Sciatic nerve (tissue), 2 donors: ENCODE data around the gene MAGI1. TPM values are rescaled to one million over a fixed set of nuclear protein-coding genes. Genes with fewer than 3 reads are reported as not detected.
"Not testable (repeated sequence)": the region's sequence is repeated elsewhere in the genome, so short reads cannot be mapped to it uniquely, and the experiment has no call there.

Source experiments
- ATAC-seq: fragments of 200-7000 bp; cut with Tn5 transposase; one replicate; pipeline ENCODE4 v1.9.1; 2020; ENCODE audit warnings: mild to moderate bottlenecking, moderate library complexity
- DNase-seq: peaks from one replicate; pipeline ENCODE4 v3.0.0-alpha.2; 2020; ENCODE audit warnings: low spot score
- intact Hi-C: fragments of 100-400 bp; cut with DNase I; formaldehyde crosslinking; loops from one replicate; pipeline ENCODE4 v1.14.2; 2022
- total RNA-seq: library from RNA; stranded (reverse); fragmentation: NEBNext Ultra II Directional; extraction: Animal tissue kit (Norgen Biotek cat#: 25700); gene quantifications from one replicate; pipeline ENCODE4 v1.2.1, GENCODE V29; 2021
- donor health status: DM: no; HTN: no; CAD: no.
- donor health status: DM: no; HTN: no; CAD: no.

Gene MAGI1
- total RNA-seq, 1 donor from 2014 or later: 64.6 TPM

DNA sequence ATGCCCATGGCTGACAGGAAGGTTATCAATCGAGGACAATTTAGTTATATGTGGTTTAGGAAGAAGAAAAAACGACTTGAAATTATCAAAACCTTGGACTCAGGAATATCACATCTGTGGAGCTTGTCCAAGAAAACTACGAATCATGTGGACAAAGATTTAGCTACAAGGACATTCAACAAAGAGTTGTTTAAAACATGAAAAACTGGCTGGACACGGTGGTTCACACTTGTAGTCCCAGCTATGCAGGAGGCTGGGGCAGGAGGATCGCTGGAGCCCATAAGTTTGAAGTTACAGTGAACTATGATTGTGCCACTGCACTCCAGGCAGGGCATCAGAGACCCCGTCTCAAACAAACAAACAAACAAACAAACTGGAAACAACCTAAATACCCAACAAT lies 142.4 kb downstream of the MAGI1 start:
- ATAC-seq: no peak
- no peak for DNase-seq
- intact Hi-C loops: no loop called here

DNA sequence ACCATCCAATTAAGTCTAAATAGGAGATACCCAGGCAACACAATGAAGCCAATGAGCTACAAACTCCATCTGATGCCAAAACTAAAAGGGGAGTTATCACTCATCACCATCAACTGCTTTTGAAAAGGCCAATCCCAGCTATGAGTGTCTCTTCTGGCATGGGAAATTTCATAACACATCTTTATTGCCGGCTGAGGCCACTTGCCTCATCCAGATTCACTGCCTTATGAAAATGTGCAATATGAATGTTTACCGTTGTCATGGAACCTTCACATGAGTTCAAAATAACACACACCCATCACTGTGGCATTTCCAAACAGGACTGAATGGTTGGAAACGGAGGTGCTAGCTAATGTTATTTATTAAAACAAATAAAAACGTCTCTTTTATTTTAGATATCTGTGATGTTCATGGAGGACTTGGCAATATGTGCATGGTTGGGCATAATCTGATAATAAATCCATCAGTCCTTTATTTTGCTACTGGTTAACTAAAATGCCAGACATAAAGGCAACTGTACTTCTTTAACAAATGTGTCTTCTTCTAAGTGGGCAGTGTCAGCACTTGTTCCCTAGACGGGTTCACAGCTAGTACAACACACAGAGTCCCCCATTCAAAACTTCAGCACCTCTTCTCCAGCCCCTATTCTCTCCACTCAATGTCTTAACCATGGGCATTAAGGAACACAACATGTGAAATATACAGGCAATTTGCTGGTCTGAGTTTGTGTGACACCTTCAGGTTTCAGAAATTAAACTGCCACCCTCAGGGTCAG lies 143.9 kb downstream of the MAGI1 start:
- intact Hi-C loops: no loop called here
- DNase-seq (no peak), ATAC-seq (no peak)

DNA sequence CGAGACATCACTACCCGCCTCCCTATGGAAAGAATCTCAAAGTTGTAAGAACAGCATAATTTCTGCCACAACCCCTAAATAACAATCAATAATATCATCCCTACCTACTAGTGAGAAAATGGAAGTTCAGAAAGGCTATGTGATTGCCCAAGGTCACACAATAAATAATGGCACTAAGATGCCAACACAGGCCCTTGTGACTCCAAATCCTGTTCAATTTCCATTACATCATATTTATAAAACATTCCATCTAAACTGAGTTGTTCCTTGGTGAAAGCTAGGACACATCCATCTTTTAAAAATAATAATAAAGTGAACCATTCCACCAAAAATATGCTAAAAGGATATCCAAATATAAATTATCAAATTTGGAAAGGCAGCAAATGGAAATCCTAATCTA lies 144.6 kb downstream of the MAGI1 start:
- intact Hi-C loops: no loop called here
- DNase-seq (no peak), ATAC-seq (no peak)

DNA sequence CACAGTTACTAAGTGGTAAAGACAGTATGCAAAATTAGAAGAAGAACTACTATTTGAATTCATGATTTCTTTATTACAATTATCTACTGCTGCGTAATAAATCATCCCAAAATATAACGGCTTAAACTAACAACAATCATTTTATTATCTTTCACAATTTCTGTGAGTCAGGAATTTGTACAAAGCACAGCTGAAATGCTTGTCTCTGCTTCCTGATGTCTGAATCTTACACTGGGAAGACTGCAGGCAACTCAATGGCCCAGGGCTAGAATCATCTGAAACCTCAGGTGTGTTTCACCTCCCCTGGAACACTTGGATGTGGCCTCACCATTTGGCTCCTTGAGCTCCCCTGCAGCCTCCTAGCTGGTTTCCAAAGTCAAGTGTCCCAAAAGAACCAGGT lies 145.1 kb downstream of the MAGI1 start:
- DNase-seq: no peak
- ATAC-seq: no peak
- intact Hi-C loops: no loop called here

DNA sequence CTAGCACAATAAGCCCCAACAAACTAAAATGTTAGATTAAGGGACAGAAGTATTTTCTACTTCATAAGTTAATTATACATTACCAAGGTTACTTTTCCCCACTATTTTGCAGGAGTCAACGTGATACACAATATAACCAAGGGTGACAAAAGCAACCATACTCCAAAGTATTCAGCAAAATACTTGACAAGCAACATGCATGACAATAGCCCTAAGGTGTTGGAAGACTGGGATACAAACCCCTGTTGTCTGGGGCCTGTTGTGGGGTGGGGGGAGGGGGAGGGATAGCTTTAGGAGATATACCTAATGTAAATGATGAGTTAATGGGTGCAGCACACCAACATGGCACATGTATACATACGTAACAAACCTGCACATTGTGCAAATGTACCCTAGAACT lies 147.2 kb downstream of the MAGI1 start:
- intact Hi-C loops, ATAC-seq, DNase-seq: not testable (repeated sequence)

DNA sequence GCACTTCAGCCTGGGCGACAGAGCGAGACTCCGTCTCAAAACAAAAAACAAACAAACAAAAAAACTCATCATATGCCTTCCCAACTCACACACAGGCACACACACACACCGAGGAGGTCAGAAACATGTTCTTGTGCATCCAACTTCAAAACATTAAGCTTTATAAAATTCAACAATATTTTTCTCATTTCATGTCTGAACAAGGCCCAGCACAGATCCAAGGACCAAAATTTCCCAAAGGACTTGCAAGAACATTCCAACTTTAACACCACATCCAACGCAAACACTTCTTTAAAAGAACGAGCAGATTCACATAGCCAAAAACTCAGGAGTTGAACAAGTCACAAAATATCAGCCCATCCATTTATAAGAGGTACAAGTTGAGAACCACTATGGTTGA lies 148.4 kb downstream of the MAGI1 start:
- ATAC-seq (peak; percentile 57), DNase-seq (no peak)
- intact Hi-C loops: no loop called here

DNA sequence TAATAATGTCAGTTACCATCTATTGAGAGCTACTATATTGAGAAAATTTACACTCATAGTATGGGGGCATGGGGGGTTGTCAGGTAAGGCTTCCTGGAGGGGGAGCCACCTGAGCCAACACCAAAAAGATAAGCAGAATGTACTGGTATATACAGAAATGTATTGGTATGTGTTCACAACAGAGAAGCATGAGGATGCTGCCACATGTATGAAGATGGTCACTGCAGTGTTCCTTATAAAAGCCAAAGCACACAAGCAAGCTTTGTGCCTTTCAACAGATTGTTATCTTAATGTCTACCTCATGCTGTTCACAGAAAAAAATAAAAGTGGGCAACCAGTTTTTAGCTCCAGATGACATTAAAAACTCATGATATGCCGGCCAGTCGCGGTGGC lies 149.0 kb downstream of the MAGI1 start:
- ATAC-seq (peak; percentile 62), DNase-seq (no peak)
- intact Hi-C loops: no loop called here

DNA sequence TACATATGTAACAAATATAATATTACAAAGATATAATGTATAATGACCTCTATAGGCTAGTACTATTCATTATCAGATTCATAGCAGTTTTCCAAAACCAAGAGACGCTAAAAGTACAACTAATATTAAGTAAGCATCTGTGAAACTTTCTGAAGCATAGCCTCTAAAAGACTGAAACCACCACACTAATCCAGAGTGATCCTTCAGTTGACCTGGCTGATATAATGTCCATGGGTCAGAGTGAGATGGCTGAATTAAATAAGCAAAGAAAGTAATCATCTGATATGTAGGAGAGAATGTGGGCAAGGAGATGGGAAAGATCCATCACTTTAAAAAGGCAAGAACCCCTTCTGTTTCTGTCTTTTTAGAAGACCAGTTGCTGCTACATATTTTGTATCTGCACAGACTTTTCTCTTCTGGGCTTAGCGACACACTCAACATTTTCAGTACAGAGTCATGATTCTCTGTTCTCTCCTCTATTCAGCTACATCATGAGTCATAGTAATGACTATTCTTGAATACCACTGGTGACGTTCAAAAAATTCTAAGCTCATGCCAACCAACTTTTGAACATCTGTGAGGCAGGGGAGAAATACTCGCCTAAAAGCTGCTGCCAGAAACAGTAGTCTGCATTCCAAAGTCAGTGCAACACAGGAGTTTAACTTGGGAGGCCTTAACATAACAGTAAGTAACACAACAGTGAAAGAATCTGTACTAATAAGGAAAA lies 149.6 kb downstream of the MAGI1 start:
- DNase-seq (no peak), ATAC-seq (peak; percentile 92)
- intact Hi-C loops: no loop called here

DNA sequence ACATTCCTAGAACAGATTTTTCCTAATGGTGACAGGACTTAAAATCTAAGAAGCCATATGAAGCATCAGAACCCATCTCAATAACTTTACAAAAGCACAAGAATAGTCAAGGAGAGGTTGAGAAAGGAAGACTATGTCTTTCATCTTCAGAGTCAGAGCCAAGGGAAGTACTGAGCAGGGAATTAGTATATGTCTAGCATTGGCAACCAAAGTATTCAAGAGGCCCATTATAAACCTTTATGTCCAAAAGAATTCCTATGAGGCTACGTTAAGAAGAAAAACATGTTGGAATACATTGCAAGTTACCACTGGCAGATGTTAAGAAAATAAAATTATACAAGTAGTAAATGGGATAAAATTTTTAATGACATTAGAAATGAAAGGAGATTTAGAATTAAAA lies 150.5 kb downstream of the MAGI1 start:
- intact Hi-C loops: no loop called here
- ATAC-seq: no peak
- DNase-seq: no peak

DNA sequence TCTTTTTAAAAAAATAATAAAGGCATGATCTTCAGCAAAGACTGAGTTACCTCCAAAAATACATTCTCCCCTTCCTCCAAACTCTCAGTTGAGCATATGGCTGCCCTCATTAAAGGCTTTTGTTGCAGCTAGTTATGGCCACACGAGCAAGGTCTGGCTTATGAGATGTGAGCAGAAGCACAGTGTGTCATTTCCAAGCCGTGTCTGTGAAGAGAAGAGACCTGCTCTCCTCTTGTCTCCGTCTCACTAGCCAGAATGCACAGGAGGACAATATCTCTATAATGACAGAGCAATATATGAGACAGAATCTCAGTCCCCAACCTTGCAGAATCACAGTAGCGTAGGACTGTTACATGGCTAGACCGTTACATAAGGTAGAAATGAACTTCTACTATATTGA lies 152.3 kb downstream of the MAGI1 start:
- intact Hi-C loops: no loop called here
- no peak for DNase-seq
- ATAC-seq: no peak

DNA sequence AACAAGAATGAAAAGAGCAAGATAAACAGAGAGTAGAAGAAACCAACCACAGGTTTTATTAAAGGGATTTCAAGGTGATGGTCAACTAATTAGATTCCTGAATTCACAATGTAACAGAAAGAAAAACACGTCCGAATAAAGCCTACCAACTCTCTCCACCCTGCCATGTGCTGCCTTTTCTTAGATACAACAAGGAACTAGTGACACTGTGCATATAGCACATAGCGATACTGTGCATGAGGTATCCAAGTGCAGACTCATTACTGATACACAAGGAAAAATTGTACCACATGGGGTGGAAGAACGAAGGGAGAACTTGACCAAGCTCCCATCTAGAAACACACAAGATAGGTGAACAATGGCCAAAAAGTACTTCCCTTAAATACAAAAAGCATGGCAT lies 154.6 kb downstream of the MAGI1 start:
- no peak for ATAC-seq
- no peak for DNase-seq
- intact Hi-C loops: no loop called here

DNA sequence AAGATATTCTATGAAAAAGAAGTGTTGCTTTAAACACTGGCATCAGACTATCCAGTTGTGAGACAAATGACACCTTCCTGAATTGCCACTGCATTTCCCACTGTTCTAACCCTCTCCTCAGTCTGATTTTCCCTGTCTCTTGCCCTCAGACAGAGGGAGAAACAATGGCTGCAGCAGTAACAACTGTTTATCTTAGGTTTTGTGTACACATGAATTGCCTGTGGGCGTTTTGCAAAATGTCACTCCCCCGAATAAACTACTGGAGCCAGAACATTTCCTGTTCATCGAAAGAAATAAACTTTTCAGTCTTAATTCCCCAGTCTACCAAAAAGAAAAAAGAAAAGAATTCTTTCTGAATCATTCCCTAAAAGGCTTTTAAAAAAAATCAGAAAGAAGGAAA lies 155.1 kb downstream of the MAGI1 start:
- no peak for ATAC-seq
- intact Hi-C loops: no loop called here
- no peak for DNase-seq

DNA sequence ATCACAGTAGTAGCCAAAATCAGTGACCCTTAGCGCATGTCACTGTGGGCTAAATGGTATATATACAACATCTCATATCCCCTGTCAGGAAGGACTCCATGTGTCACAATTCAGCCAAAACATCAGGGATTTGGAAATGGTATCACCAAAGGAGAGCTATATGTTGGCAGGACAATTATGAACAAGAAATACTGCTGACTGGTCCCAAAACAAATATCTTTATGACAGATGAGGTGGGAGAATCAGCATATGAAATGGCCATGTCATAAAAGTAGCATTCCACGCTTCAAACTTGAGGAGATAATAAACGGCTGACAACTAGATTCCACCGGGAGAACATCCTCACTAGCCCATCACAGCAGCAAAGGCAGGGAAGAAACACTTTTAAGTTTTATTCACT lies 158.4 kb downstream of the MAGI1 start:
- intact Hi-C loops: no loop called here
- DNase-seq (no peak), ATAC-seq (no peak)

DNA sequence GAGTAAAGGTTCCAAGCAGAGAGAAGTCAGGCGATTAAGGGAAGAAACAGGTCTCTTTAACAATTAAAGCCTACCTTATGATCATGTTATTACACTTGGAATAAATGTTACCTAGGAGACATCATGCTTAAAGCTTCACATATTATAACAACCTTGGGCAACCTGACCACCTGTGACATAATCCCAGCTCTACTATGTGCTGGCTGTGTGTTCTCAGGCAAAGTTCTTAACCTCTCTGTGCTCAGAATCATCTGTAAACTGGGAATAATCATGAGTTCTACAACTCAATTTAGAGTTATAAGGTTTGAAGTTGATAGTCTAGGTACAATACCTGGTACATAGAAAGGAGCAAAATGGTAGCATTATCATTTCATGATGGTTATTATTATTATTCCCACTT lies 159.3 kb downstream of the MAGI1 start:
- ATAC-seq (no peak), DNase-seq (no peak)
- intact Hi-C loops: no loop called here

DNA sequence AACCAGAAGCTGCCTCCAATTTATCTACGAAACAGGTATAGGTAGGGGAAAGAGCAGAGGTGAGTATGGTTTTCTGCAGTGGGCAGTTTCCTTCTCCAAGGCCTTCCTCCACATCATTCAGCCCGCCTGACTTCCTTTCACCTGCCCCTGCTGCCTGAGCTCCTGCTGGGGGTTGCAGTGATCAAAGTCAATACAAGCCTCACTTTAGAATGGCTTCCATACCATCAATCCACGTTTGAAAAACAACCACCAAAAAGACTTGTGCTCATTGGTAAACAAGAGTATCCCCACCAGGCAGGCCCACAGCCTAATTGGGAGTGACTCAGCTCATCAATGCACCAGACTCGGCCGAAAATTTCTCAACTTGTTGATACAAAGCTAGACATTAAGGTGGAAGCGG lies 159.9 kb downstream of the MAGI1 start:
- ATAC-seq: no peak
- intact Hi-C loops: no loop called here
- no peak for DNase-seq

DNA sequence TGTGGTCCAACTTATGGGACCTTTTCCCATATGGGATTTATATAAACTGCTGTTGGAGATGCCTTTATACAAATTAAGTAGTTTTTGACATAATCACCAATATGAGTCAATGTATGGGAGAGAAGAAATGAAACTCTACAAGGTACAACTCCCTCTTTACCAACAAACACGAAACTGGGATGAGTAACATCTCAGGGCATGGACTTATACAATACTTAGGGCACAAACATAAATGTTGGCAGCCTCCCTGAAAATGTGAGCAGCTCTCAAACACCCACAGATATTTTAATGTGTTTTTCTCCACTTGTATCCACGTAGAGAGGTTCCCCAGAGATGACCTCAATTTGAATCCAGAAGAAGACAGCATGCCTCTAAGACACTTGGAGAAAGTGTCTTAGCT lies 161.6 kb downstream of the MAGI1 start:
- ATAC-seq: no peak
- DNase-seq: no peak
- intact Hi-C loops: no loop called here

DNA sequence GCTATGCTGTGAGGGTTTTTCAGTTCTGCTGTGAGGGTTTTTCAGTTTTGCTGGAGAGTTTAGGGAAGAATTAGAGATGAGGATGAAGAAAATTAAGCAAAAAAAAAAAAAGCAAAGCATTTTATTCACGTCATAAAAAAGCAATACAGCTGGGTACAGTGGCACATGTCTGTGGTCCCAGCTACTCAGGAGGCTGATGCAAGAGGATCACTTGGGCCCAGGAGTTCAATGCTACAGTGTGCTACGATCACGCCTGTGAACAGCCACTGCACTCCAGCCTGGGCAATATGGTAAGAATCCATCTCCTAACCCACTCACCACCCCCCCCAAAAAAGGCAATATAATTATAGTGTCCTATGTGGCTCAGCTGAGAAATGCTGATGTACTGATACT lies 162.7 kb downstream of the MAGI1 start:
- ATAC-seq (no peak), DNase-seq (no peak)
- intact Hi-C loops: no loop called here

DNA sequence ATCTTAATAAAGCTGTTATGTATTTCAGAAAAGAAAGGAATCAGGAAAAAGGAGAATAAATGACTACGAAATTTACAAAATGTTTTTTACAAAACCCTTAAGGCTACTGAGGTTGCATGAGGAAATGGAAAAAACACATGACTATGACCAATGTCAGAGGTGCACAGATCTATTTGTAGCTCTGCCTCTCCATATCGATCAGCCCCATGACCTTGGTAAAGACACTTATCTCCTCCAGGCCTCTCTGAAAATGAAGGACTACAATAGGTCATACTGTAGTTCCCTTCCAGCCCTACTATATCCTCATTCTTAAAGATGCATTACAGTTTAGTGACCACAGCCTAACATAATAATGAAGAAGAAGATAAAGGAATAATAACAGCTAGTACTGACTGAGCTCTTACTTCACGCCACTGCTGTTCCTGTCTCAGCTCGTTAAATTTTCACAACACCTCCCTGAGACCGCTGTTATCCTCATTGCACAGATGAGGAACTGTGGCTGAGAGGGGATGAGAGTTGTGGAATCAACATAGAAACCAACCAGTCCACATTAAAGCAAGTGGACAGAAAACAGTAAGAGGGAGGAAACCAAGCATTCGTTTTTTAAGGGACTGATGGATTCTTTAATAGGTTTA lies 163.2 kb downstream of the MAGI1 start:
- intact Hi-C loops: no loop called here
- no peak for DNase-seq
- no peak for ATAC-seq

DNA sequence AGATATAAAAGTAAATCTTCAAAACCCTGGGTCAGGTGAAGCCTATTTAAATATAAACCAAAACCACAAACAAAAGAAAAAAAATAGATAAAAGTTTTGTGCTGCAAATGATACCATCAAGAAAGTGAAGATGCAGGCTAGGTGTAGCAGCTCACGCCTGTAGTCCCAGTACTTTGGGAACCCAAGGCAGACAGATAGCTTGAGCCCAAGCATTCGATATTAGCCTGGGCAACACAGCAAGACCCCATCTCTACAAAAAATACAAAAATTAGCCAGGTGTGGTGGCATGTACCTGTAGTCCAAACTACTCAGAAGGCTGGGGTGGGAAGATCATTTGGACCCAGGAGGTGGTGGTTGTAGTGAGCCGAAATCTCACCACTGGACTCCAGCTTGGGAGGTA lies 164.8 kb downstream of the MAGI1 start:
- ATAC-seq (no peak), DNase-seq (no peak)
- intact Hi-C loops: no loop called here

DNA sequence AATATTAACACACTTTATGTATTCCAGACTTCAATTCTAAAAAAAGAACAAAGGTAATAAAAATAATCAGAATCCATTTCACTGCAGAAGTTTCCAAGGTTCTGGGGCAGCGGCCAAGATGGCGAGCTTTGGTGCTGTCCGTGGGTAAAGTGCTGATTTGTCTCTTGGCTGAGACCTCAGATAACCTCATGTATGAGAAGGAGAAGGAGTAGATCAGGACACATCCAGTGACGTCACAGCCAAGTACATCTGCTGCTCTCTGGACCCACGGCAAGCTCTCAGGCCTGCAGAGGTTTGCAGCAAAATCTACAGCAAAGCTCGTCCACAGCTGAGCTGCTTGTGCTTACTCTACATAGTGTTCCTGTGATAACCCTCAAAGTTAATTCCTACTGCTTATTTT lies 165.7 kb downstream of the MAGI1 start:
- ATAC-seq (no peak), DNase-seq (no peak)

More for the DNA sequence above, 165.7 kb downstream of the MAGI1 start:
- intact Hi-C loops: no loop called here
